GM21576 (cell line): Measurements from ENCODE around the gene M1AP.

ENCODE experiments used
- ATAC-seq: cut with Tn5 transposase; IDR thresholded peaks from one replicate; pipeline ENCODE4 v1.9.1; 2021; ENCODE audit warnings: mild to moderate bottlenecking, moderate library complexity; ENCODE audit not compliant: unreplicated experiment

Gene M1AP, protein sequence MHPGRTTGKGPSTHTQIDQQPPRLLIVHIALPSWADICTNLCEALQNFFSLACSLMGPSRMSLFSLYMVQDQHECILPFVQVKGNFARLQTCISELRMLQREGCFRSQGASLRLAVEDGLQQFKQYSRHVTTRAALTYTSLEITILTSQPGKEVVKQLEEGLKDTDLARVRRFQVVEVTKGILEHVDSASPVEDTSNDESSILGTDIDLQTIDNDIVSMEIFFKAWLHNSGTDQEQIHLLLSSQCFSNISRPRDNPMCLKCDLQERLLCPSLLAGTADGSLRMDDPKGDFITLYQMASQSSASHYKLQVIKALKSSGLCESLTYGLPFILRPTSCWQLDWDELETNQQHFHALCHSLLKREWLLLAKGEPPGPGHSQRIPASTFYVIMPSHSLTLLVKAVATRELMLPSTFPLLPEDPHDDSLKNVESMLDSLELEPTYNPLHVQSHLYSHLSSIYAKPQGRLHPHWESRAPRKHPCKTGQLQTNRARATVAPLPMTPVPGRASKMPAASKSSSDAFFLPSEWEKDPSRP

DNA sequence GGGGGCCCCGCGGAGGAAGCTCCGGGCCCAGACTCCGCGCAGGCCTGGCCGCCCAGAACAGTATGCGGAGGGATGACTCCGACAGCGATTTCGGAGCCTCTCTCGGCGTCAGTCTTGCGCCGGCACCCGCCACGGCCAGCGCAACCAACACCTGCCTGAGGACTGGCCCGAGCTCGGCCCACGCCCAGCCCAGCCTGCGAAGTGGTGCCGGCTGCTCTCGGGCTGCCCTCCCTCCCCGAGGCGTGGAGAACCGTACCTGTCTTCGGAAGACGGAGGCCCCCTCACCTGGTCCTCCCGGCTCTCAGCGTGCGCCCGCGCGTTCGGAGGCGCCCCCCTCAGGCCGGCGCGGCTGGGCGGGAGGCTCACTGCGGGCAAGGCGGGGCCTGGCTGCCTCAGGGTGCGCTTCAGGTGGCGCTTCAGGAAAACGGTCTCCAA, at the start of gene M1AP:
Gene M1AP, minus strand, starts transcription at position 322 of the 435 bp plus-strand sequence. CDS start 8,055 bp downstream, outside the sequence.
- no peak for ATAC-seq

DNA sequence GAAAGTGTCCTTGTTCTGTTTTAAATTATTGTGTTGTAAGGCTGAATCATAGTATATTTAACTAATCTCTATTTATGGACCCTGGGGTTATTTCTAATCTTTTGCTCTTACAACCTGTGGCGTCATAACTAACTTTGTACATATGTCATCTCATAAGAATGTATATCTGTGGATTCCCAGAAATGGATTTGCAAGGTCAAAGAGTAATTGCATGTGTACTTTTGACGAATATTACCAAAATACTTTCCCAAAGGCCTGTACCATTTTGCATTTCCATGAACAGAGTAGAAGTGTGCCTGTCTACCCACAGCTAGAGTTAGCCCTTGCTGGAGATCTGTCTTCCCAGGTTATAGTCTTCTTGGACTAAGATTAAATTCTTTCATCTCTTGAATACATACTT, 48.7 kb upstream of the M1AP start:
- ATAC-seq, result no peak

DNA sequence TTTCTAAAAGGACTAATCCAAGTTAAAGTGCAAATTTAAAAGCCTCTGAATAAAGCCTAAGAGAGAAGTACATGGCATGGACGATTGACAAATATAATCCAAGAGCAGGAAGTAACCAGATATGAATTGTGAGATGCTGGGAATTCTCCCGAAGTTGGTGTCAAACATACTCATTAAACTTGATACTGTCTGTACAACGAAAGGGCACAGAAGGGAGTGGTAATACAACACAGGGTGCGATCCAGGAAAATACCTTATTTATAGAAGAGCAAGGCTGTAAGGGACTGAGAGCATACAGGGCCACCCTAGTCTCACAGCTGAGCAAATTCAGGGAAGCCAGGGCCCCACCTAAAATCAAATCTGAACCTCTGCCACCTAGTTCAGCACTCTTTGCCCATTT, 47.5 kb upstream of the M1AP start:
- no peak for ATAC-seq

DNA sequence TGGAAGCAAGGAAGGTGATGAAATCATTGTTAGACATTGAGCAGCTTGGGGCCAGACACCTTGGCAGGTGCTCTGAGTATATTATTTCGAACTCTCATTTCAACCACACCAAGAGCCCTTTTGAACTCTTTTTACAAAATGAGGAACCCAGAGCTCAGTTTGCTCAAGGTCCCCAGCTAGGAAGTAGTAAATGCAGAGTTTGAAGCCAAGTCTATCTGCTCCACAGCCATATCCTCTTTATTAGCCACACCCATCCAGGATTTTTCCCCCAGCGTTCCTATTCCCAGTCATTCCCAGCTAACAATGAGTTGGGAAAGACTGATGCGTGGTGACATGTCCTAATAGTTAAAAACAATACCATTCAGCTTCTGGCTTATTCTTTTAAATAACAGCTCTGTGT, 46.2 kb upstream of the M1AP start:
- ATAC-seq, result no peak

DNA sequence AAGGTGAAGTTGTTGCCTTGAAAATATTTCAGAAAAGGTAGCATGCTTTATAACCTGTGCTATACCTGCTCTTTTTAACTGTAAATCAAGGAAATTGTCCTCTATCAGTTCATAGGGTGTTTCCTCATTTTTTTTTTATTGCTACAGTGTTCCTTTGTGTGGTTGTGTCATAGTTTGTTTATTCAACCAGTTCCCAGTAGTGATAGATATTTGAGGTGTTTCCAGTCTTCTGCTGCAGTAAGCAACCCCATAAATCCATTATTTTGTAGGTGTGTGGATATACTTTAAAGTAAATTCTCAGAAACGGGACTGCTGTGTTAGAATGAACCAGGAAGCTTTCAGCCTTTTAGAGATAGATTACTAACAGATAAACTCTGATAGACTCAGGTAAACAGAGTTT, 45.5 kb upstream of the M1AP start:
- ATAC-seq, result no peak

DNA sequence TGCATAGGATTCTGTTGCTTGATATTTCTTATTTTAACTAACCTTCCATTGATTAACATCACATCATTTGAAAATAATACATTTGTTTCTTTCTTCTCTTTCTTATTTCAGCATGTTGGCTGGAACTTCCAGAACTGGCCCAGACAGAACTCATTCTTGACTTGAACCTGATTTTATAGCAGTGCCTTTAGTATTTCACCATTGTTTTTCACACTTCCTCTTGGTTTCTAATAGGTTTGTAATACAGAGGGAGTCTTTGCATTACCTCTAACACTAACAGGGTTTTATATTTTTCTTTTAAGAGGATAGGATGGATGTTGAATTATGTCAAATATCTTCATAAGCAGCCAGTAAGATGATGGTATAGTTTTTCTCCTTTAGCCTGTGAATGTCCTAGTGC, 45.1 kb upstream of the M1AP start:
- ATAC-seq, result no peak

DNA sequence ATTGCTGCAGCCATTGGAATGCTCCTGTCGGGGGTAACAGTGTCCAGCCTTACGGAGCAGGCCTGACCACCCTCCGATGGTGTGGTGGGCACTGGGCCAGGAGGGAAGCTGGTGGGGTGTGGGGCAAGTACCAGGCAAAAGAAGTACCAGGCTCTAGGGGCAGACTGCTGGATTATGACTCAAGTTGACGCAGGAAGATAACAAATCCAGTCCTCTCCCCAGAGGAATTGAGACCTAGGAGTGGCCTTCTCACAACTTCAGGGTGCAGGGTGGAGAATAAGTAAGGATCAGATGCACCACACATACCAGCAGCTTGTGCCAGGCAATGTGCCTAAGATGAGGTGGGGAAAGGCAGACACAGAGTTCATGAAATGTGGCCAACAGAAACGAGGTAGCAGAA, 43.8 kb upstream of the M1AP start:
- ATAC-seq, result no peak

DNA sequence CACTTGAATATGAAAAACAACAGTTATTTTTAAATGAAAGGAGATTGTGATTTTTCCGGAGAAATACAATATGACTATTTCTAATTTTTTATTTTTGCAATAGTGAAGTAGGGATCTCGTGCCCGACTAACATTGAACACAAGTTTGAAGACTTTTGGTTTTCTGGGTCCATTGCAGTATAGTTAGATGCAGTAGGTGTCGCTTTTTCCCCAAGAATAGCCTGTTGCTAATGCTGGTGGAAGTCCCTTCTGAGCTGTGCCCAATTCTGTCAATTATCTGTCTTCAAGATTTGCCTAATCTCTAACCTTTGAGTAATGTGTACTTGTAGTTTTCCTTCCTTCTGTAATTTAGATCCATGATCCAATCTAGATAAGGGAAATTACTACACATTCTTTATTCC, 42.4 kb upstream of the M1AP start:
- ATAC-seq, result no peak

DNA sequence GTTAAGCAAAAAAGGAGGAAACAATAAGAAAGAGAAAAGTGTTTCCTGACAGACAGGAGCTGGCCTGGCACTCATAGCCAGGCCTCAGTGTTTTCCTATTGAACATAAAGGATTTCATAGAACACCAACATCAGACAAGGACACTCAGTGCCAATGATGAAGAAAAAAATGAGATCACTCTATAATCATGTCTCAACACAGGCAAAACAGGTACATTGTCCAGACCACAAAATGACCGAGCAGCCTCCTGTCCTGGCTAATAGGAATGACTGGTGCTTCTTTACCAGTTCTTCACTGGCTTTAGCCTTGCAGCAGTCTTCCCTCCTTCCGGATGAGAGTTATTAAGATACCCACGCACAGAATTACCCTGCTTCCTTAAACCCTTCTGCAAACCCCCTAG, 41.5 kb upstream of the M1AP start:
- no peak for ATAC-seq

DNA sequence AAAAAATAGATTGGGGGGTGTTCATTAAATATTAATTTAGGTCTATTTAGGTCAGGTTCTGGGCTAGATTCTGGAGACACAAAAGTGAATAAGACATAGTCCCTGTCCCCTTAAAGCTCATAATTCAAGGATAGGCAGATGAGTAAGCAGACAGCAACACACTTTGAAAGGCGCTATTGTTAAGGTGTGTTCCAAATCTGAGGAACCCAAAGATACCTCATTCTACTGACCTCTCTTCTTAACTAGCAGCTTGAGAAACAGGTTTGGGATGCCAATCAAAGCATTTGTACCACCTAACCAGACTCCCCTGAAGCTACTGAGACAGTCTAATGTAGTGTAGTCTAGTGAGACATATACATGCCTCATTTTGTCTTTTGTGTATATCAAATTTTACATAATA, 40.8 kb upstream of the M1AP start:
- ATAC-seq, result no peak

DNA sequence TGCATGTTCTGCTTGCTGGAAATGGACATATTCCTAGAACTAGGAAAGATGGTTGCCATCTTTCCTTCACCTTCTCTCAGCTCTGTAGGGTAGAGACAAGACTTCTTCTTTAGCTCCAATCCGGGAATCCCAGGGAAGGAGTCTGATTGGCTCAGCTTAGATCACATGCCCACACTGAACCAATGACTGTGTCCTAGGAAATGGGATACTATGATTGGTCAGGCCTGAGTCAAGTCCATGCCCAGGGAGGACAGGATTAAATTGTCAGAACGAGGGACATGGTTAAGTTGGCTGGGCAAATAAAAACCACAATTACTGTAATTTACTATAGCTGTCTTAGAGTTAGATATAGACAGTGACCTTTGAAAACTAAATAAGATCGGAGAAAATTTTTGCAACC, 37.3 kb upstream of the M1AP start:
- ATAC-seq, result no peak

DNA sequence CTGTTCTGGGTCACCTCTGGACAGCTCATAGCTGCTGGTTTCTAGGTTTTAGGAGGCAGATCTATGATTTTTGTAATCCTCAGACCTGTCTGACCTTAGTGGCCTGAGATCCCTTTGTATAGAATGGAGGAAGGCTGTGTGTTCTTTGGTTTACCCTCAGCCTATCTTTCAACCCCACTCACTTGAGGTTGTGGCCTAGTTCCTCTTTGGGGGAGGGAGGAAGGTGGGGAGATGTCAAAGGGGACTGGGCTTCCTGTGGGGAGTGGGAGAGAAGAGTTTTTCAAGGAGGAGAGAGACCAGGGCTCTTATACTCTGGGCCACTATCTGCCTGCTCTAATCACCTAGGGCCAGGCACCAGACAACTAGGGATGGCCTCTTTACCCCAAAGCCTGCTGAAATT, 34.4 kb upstream of the M1AP start:
- ATAC-seq, result no peak

DNA sequence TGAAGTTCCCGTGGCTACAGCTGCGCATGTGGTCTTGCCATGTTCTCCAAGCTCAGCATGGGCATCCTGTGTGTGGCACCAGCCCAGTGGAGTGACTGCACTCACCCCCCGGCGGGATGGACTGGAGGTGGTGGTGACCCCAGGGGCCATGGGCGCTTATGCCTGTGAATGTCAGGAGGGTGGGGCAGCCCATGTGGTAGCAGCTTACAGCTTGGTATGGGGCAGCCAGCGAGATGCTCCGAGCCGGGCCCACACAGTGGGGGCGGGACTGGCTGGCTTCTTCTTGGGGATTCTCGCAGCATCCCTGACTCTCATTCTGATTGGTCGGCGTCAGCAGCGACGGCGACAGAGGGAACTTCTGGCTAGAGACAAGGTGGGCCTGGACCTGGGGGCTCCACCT, 31.5 kb upstream of the M1AP start:
- ATAC-seq, result no peak

DNA sequence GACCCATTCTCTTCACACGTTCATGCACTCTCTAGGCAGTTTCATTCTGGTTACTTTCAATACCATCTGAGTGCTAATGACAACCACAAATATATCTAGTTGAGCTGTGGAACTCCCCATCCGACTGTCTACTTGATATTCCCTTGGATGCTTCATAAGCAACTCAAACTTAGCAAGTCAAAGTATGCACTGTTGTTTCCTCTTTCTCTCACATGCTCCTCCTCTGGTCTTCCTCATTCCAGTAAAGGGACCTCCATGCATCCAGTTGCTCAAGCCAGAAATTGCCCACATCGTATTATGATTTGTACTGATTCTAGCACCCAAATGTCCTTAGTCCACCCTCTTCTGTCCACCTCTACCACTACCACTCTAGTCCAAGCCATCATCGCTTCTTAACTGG, 28.2 kb upstream of the M1AP start:
- no peak for ATAC-seq

DNA sequence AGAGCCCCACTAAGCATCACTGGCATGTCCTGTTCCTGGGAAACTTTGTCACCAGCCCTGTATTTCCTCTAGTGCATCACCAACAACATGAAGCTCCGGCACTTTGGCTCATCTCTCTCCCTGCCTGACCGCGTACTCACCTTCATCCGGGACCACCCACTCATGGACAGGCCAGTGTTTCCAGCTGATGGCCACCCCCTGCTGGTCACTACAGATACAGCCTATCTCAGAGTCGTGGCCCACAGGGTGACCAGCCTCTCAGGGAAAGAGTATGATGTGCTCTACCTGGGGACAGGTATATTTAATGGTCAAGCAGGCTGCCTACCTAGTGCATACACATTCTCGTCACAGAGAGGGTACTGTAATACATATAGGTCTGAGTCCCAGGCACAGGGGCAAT, 27.0 kb upstream of the M1AP start:
- ATAC-seq, result no peak

DNA sequence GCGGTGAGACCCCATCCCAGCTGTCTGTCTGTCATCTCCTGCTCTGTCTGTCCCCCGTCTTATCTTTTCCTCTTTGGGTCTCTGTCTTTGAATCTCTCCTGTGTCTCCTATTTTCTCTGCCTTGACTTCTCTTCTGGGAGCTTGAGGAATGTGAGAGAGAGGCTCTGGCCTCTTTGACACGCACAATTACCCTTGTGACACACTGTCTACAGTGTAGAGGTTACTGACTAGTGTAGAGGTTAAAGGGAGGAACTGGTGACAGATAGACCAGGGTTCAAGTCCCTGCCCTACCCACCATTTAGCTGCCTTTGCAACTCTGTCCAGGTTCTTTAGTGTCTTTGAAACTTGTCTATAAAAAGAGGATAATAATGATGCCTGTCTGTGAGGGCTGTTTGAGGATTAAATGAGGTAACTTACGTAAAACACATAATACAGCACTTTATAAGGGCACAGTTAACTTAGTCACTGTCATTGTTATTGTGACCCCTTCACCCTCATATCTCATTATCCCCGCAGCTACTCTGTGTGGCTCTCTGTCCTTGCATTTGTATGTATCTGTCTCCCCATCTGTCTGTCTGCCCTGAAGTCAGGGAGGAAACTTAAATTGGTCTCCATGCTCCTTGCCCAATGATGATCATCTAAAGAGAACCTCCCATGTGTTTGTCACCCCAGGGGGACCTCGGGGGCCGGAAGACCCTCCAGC, 25.8 kb upstream of the M1AP start:
- ATAC-seq, result no peak

DNA sequence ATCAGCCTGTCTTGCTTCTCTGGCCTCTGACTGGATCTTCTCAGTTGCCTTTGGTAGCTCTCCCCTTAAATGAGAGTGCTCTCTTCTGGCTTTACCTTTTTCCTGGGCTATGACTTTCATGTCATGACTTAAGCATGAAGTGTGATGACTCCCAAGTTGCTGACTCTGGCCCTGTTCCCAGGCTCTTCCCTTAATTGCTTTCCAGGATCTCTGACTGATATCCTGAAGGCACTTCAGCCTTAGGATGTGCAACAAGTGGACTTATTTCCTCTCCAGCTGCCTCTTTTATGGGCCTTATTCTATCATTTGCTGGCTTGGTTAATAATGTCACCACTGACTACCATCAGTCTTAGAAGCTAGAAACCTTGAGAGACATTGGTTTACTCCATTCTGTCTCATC, 23.3 kb upstream of the M1AP start:
- ATAC-seq, result no peak

DNA sequence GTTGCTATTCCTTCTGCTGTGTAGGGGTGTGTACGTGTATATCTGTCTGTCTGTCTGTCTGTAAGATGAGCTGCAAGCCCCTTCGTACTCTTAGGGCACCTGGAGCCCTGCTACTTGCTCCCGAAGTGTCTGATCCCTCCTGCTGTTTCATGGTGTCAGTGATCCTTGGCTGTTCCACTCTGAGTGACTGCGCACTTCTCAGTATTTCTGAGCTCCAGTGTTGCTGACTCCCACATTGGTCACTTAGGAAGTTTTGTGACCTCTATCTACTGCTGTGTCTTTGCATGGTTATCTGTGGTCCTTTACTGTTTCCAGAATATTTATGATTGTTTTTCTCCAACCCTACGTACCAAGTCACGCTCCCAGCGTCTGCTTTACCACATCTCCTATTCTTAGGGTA, 22.1 kb upstream of the M1AP start:
- ATAC-seq, result no peak

DNA sequence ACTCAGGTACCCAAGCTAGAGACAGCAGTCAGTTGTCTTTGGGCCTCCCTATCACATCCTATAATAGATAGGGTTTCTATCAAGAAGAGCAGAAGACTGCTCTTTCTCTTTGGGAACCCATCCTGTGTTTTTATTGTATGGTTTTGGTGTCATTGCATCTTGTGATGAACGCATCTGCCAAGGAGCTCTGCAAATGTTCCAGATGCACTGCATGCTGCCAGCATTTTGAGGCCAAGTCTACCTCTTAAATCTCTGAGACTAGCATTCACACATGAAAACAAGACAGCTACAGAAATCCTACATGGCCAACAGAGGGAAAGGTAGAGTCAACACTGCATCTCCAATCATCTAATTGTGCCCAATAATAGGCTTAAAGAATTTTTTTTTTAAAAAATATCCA, 20.0 kb upstream of the M1AP start:
- ATAC-seq, result no peak

DNA sequence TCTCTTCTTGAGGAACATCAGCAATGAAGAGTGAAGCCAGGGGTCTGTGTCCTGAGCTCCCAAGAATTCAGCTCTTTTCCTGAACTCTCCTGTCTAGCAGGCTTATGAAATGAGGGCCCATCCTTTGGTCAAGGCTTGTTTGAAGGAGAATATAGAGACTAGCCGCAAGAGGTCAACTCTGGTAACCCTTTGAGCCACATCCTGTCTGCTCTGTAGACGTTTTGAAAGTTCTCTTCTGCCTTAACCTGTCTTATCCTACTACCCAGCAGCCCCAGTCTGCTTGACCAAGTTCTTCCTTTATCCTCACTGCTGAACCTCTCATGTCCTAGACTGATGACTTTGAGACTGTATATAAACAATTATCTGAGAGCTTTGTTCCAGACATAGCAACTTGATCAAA, 11.3 kb upstream of the M1AP start:
- ATAC-seq, result no peak

DNA sequence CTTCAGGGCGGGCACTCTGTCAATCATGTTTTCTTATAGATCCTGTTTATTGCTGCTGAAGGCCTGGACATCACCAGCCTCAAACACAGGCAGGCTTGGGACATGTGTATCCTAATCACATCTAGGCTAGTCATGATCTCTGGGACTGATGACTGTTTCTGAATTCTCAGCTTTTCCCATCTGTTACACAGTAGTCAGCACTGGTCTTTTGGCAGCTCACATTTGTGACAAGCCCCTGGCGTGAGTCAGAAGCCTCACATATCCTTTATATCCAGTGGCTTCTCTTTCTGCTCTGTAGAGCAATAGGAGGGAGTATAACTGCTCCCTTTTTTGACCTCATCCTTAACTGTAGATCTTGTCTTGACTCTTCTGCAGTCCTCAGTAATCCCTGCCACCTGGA, 10.4 kb upstream of the M1AP start:
- no peak for ATAC-seq

DNA sequence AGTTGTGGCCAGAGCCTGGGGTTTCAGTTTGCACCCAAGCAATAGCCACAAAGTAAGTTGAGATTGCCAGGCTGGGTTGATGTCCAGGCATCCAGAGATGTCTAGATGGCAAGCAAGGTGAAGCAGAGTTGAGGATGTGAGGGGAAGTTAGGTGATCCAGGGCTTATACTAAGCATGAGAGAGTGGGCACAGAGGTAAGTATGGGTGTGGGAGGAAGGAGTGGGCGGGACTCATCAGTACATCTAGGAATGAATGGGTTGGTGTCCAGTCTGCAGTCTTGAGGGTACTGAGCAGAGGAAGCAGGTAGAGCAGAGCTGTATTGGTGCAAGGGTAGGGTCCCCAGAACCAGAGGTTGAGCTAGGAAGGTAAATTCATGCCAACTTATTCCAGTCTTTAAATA, 7.4 kb upstream of the M1AP start:
- ATAC-seq, result no peak
